Stomach (tissue), 4 donors: ENCODE results near the gene HSPB7.
"Not testable (repeated sequence)": the region's sequence is repeated elsewhere in the genome, so short reads cannot be mapped to it uniquely, and the experiment has no call there.

Experiments
- CTCF ChIP-seq, 7 experiments: fragments of 450-650 bp in 4 of 7; fragments of 200-600 bp in 3 of 7; sonication (generic) in 3 of 7; IDR thresholded peaks; one replicate each; pipeline ENCODE4 v1.5.1; 2016 to 2019; ENCODE audit warnings: antibody characterized with exemption in 7 of 7, control low read depth in 2 of 7, mild to moderate bottlenecking in 1 of 7
- POLR2A ChIP-seq, 4 donors: fragments of 450-650 bp; IDR thresholded peaks; one replicate each; pipeline ENCODE4 v1.6.1; 2016; ENCODE audit warnings: antibody characterized with exemption in 4 of 4, control low read depth in 2 of 4, mild to moderate bottlenecking in 1 of 4, moderate library complexity in 1 of 4

DNA sequence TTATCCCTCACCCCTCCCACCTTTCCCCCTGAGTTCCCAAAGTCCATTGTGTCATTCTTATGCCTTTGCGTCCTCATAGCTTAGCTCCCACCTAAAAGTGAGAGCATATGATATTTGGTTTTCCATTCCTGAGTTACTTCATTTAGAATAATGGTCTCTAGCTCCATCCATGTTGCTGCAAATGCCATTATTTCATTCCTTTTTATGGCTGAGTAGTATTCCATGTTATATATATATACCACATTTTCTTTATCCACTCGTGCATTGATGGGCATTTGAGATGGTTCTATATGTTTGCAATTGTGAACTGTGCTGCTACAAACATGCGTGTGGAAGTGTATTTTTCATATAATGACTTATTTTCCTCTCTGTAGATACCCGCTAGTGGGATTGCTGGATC is 39.9 kb downstream of the HSPB7 start:
- TF ChIP-seq CTCF, POLR2A (IDR thresholded peaks at IDR 0.05): not testable (repeated sequence)
